HEK293T (cell line): Measurements from ENCODE around the gene SCUBE2.

Experiments used
- ARNT ChIP-seq: fragments of 450-650 bp; IDR thresholded peaks from 2 replicates; pipeline ENCODE4 v1.6.1; 2017; ENCODE audit warnings: mild to moderate bottlenecking
- BHLHE40 ChIP-seq: fragments of 450-650 bp; IDR thresholded peaks from 2 replicates; pipeline ENCODE4 v1.6.1; 2016; ENCODE audit warnings: mild to moderate bottlenecking, moderate library complexity, borderline replicate concordance
- CTBP1 ChIP-seq: fragments of 450-650 bp; IDR thresholded peaks from 2 replicates; pipeline ENCODE4 v1.6.1; 2016; ENCODE audit warnings: borderline replicate concordance
- ELF4 ChIP-seq: fragments of 450-650 bp; IDR thresholded peaks from 2 replicates; pipeline ENCODE4 v1.6.1; 2017; ENCODE audit warnings: antibody characterized with exemption
- FOXA1 ChIP-seq: fragments of 450-650 bp; IDR thresholded peaks from 2 replicates; pipeline ENCODE4 v1.6.1; 2016; ENCODE audit warnings: mild to moderate bottlenecking
- FOXM1 ChIP-seq: fragments of 450-650 bp; IDR thresholded peaks from 2 replicates; pipeline ENCODE4 v1.6.1; 2017; ENCODE audit warnings: mild to moderate bottlenecking, borderline replicate concordance
- HDGF ChIP-seq: fragments of 450-650 bp; IDR thresholded peaks from 2 replicates; pipeline ENCODE4 v1.6.1; 2017; ENCODE audit warnings: antibody characterized with exemption, borderline replicate concordance
- LEF1 ChIP-seq: fragments of 450-650 bp; IDR thresholded peaks from 2 replicates; pipeline ENCODE4 v1.6.1; 2017; ENCODE audit warnings: mild to moderate bottlenecking, borderline replicate concordance
- PKNOX1 ChIP-seq: fragments of 450-650 bp; IDR thresholded peaks from 2 replicates; pipeline ENCODE4 v1.6.1; 2016
- SP1 ChIP-seq: fragments of 450-650 bp; IDR thresholded peaks from 2 replicates; pipeline ENCODE4 v1.6.1; 2017

DNA sequence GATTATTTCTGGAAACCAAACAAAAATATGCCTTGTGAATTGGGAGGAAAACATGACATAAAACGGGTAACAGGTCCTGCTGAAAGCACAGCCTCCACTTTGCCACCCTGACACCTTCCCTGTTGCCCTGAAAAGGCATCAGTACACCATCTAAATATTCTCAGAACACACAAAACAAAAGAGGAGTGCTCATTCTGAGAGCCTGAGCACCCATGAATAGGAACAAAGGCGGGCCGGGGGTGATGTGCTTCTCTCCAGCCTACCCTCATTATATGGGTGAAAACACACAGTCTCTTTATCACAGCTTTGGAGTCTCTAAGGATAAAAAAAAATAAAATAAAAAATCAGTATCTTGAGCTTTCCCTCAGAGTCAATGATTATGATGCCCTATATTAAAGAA, 19.7 kb downstream of the SCUBE2 start:
- TF ChIP-seq FOXA1 (no peak), FOXM1 (no peak), ARNT (no peak), SP1 (no peak), CTBP1 (no peak), LEF1 (no peak), HDGF (no peak), PKNOX1 (no peak), BHLHE40 (no peak), ELF4 (no peak)
